ENCODE data around the gene CHCHD6. TPM values are rescaled to one million over a fixed set of nuclear protein-coding genes. Genes with fewer than 3 reads are reported as not detected.

Gene CHCHD6
- total and polyA plus RNA-seq, 12 donors: 10.6 to 22.5 (median 17.6) TPM

GRCh38 chr3:126995926-126996512, 292.0 kb downstream of the CHCHD6 start:
- no peaks in the 10 kb centered on the region for H3K9me3 ChIP-seq (replicated peaks in 1 of 3)
- no peaks in the 10 kb centered on the region for H3K36me3 ChIP-seq (replicated peaks in 1 of 2)
- intact Hi-C loops (cut with DNase I): loop anchor here in 1 of 2 donors (10.0 kb wide), 1 partner anchor 459 kb away; no protein-coding TSS in a partner anchor
- H3K4me1 ChIP-seq (replicated peaks in 1 of 2): peaks cover 0 to 16% of the 10 kb centered on the region in 2 donors
- no peaks in the 10 kb centered on the region for H3K27me3 ChIP-seq
- no peak overlapping the region for H3K27ac ChIP-seq
- WGBS, 4 donors: 83 to 97% (median 92%) methylated on average over 2 to 11 of the region's 11 CpGs
- no peak for DNase-seq
- no peak for TF ChIP-seq POLR2A (IDR thresholded peaks at IDR 0.05)
- TF ChIP-seq, protein P1, sequence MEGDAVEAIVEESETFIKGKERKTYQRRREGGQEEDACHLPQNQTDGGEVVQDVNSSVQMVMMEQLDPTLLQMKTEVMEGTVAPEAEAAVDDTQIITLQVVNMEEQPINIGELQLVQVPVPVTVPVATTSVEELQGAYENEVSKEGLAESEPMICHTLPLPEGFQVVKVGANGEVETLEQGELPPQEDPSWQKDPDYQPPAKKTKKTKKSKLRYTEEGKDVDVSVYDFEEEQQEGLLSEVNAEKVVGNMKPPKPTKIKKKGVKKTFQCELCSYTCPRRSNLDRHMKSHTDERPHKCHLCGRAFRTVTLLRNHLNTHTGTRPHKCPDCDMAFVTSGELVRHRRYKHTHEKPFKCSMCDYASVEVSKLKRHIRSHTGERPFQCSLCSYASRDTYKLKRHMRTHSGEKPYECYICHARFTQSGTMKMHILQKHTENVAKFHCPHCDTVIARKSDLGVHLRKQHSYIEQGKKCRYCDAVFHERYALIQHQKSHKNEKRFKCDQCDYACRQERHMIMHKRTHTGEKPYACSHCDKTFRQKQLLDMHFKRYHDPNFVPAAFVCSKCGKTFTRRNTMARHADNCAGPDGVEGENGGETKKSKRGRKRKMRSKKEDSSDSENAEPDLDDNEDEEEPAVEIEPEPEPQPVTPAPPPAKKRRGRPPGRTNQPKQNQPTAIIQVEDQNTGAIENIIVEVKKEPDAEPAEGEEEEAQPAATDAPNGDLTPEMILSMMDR (IDR thresholded peaks at IDR 0.05): no peak
- no peak overlapping the region for H3K4me3 ChIP-seq

GRCh38 chr3:126996905-126997304, 292.9 kb downstream of the CHCHD6 start:
- H3K9me3 ChIP-seq (replicated peaks in 1 of 3): no peaks in the 10 kb centered on the region
- no peak overlapping the region for H3K27ac ChIP-seq
- no peak for DNase-seq
- WGBS, 4 donors: 80 to 96% (median 92%) methylated on average over 1 to 7 of the region's 7 CpGs
- H3K4me1 ChIP-seq (replicated peaks in 1 of 2): peaks cover 0 to 17% of the 10 kb centered on the region in 2 donors
- intact Hi-C loops (cut with DNase I): loop anchor here in 1 of 2 donors (10.0 kb wide), 1 partner anchor 458 kb away; no protein-coding TSS in a partner anchor
- no peaks in the 10 kb centered on the region for H3K27me3 ChIP-seq
- H3K4me3 ChIP-seq: no peak overlapping the region
- H3K36me3 ChIP-seq (replicated peaks in 1 of 2): no peaks in the 10 kb centered on the region
- no peak for TF ChIP-seq POLR2A (IDR thresholded peaks at IDR 0.05)
- TF ChIP-seq, protein P1 (IDR thresholded peaks at IDR 0.05): no peak

GRCh38 chr3:126997455-126998038, 293.5 kb downstream of the CHCHD6 start:
- H3K9me3 ChIP-seq (replicated peaks in 1 of 3): no peaks in the 10 kb centered on the region
- 90 to 95% (median 92%) methylated on average over 3 to 19 of the region's 19 CpGs for WGBS, 4 donors
- no peak overlapping the region for H3K27ac ChIP-seq
- no peak for TF ChIP-seq POLR2A (IDR thresholded peaks at IDR 0.05)
- TF ChIP-seq, protein P1 (IDR thresholded peaks at IDR 0.05): no peak
- H3K4me1 ChIP-seq (replicated peaks in 1 of 2): peaks cover 0 to 23% of the 10 kb centered on the region in 2 donors
- no peaks in the 10 kb centered on the region for H3K27me3 ChIP-seq
- no peak for DNase-seq
- no peak overlapping the region for H3K4me3 ChIP-seq
- intact Hi-C loops (cut with DNase I): loop anchor here in 1 of 2 donors (10.0 kb wide), 1 partner anchor 457 kb away; no protein-coding TSS in a partner anchor
- H3K36me3 ChIP-seq (replicated peaks in 1 of 2): no peaks in the 10 kb centered on the region

- peaks cover 0 to 26% of the 10 kb centered on the region in 2 donors for H3K4me1 ChIP-seq (replicated peaks in 1 of 2)
- TF ChIP-seq POLR2A (IDR thresholded peaks at IDR 0.05): no peak
- TF ChIP-seq, protein P1 (IDR thresholded peaks at IDR 0.05): no peak
- H3K9me3 ChIP-seq (replicated peaks in 1 of 3): no peaks in the 10 kb centered on the region
- DNase-seq: no peak
- intact Hi-C loops (cut with DNase I): loop anchor here in 1 of 2 donors (10.0 kb wide), 1 partner anchor 456 kb away; no protein-coding TSS in a partner anchor
- WGBS, 4 donors: 91 to 94% (median 93%) methylated on average over 4 of the region's 4 CpGs; no CpG with 5 or more reads in 1 of the 4 donors
- H3K27ac ChIP-seq: no peak overlapping the region
- H3K27me3 ChIP-seq: no peaks in the 10 kb centered on the region
- no peaks in the 10 kb centered on the region for H3K36me3 ChIP-seq (replicated peaks in 1 of 2)
- H3K4me3 ChIP-seq: no peak overlapping the region
Observed at GRCh38 chr3:126998320-126998719, 294.3 kb downstream of the CHCHD6 start.

Data from adrenal gland (tissue), 12 donors.